ENCODE measurements around the gene IQSEC1.

IQSEC1 gene

GRCh38 chr3:13073326-13074005, at the start of gene IQSEC1:
Gene IQSEC1 (minus strand): TSS chr3:13073429. CDS start chr3:13073014, 415 bp downstream.
- peak; percentile 79 to 85 for DNase-seq

DNA sequence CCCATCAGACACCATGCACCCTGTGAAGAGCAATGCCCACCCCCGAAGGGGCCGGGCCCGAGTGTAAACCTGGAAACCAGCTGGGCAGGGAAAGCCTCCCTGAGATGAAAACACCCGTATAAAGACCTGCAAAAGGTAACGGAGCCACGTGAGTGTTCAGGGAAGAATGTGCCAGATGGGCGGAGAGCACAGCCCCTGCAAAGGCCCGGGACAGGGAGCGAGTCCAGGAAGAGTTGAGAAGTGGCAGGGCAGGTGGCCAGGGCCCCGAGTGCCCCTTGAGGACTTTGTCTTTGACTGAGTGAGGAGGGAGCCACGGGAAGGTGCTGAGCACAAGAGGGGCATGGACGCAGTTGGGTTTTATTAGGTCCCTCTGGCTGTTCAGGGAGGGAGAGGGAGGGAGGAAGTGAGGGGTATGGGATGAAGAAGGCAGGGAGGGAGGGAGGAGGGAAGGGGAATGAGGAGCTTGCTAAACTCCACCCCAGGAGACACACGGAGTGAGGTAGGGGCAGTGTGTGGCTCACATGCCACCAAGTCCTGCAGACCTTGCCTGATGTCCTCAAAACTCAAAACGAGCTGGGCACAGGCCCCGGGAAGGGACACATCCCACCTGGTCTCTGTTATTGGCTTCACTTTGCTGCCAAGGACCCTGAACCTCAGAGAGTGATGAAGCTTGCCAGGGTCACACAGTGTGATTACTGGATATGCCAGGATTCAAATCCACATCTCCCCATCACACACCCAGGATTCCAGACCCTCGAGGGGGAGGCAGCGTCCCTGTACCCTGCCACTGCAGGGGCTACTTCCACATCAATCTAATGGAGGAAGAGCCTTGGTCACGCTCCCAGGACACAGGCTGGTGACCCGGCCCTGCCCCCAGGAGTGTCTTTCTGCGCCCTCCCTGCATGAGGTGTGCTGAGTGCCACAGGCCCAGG, 49.1 kb upstream of the IQSEC1 start:
- no peak for DNase-seq

DNA sequence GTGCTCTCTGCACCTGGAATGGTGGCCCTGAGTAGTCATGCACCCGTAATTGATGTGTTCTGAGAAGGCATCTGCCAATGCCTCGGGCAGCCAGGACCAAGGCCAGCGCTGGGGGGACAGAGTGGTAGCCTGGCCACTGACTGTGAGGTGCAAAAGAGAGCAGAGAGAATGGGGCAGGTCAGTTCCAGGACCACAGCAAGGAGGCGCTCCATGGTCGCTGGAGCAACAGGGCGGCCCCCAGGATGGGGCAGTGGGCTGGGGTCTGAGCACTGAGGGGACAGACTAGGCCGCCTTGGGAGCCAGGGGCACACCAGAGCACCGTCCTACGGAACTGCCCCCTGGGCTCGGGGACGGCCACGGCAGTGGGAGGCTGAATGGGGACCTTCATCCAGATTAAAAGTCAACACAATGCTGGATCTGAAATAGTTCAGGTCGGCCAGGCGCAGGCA, 48.3 kb upstream of the IQSEC1 start:
- no peak for DNase-seq

GRCh38 chr3:13120928-13121552, 47.8 kb upstream of the IQSEC1 start:
- DNase-seq = no peak

DNA sequence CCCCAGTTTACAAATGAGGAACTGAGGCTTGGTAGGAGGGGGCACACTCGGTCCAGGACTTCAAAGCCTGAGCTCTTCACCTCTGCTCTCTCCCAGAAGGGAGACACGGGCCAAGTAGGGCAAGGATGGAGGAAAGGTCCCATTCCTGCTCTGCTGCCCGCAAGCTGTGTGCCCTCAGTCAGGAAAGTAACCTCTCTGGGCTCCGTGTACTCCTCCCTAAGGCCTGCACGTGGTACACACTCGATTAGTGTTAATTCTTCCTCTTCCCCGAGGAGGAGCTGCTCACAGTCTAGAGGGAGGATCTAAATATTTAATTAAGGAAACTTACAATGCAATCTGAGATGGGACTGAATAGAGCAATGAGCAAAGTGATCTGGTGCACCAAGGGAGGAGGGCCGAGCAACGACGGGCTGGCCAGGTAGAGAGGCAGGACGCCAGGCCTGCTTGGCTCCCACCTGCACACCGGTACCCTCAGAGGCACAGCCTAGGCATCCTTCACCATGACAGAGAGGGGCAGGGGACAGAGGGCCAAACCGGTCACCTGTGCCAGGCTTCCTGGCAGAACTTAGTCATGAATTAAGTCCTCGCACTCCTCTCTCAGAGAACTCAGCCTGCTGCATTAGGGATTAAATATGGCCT, 47.2 kb upstream of the IQSEC1 start:
- DNase-seq = no peak

- no peak for DNase-seq
Measured at GRCh38 chr3:13119471-13120220, 46.4 kb upstream of the IQSEC1 start.

GRCh38 chr3:13116426-13116825, 43.2 kb upstream of the IQSEC1 start:
- DNase-seq = no peak

GRCh38 chr3:13115991-13116390, 42.8 kb upstream of the IQSEC1 start:
- no peak for DNase-seq

GRCh38 chr3:13115576-13115910, 42.3 kb upstream of the IQSEC1 start:
- DNase-seq = no peak

DNA sequence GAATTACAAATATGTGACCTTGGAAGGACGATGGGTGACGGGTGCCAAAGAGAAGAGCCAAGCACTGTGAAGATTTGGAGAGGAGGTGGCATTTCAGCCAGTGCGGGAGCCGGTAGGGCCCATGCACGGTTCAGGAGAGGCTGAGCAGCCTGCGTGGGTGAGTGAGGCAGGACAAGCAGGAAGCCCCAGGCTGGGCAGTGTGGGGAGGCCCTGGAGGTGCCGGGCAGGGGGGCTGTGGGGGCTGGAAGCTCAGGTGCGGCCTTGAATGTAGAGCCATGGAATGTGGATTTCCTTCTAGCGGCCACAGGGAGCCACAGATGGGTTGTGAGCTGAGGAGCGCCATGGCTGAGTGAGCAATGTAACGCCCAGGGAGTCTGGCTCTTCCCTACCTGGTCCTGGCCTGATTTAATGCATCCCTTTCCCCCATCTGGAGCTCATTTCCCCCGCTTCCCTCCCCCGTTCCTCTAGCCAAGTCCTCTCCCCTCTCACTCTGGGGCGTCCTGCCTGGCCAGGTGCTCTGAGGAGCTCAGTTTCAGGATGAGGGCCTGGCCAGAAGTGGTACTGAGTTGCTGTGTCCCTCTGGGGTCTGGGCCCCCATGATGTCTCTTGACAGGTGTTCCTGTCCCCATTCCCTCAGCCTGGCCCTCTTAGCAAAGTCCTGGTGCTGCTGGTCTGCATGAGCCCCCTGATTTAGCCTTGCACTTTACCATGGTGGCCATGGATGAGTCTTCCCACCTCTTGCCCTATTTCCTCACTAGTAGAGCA, 41.8 kb upstream of the IQSEC1 start:
- DNase-seq = no peak

DNA sequence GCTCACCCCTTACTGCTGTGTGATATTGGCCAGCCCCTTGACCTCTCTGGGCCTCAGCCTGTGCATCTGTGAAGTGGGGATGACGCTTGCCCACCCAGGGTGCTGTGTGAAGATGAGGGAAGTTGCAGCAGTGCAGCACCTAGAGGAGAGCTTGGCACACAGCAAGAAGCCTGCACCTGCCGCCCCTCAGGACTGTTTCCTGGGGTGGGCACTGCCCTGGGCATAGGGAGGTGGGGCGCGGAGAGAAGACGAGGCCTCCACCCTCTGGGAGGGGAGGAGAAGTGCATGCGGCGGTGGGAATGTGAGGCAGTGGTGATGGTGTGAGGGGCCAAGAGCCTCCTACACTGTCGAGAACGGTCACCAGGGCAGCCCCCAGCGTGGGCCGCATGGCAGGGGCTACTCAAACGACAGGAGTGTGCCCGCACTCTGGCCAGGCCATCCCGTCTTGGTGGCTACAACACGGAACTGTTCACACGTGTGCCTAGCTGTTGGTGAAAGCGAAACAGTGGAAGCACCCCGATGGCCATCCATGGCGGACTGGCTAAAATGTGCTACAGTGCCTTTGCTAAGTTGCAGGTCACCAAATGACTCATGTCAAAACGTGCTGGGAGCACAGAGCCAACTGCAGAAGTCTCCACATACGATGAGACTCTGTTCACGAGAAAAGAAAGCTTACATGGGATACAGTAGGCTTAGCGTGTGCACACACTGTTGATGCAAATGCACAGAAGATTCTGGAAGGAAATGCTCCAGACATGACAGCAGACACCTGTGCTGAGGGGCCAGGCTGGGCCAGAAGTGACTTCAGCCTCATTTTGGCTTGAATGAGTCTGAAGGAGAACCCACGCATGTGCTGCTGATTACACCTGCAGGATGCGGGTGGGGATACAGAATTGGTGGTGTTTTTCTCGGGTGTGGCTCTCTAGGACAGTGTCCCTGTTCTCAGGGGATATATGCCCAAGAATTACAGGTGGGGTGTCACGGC, 40.4 kb upstream of the IQSEC1 start:
- peak in 1 of 2 donors; percentile 25 for DNase-seq

- DNase-seq = no peak
Measured at GRCh38 chr3:13112521-13113345, 39.5 kb upstream of the IQSEC1 start.

DNA sequence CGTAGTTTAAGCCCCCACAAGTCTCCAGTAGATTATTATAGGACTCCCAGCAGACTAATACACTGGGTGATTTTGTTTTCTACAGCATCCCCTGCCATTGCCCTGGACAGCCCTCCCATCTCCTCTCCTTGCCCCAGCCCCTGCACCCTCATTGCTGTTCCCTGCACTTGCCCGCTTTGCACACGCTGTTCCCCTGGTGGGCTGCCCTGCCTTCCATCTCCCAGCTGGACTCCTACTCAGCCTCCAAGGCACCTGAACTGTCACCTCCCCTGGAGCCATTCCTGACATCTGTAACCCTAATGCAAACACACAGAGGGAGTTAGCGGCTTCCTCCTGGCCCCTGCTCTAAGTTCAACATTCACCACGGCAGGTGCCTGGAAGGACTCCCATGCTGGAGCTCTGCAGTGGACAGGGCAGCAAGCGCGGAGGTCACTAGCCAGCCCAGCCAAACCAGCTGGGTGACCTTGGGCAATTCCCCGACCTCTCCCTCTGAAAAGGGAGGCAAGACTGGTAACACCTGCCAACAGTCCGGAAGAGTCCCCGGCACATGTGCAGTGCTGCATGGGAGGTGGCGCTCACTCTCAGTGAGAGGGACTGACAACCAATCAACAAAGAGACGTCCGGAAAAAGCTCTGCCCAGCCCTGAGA, 38.8 kb upstream of the IQSEC1 start:
- no peak for DNase-seq

DNA sequence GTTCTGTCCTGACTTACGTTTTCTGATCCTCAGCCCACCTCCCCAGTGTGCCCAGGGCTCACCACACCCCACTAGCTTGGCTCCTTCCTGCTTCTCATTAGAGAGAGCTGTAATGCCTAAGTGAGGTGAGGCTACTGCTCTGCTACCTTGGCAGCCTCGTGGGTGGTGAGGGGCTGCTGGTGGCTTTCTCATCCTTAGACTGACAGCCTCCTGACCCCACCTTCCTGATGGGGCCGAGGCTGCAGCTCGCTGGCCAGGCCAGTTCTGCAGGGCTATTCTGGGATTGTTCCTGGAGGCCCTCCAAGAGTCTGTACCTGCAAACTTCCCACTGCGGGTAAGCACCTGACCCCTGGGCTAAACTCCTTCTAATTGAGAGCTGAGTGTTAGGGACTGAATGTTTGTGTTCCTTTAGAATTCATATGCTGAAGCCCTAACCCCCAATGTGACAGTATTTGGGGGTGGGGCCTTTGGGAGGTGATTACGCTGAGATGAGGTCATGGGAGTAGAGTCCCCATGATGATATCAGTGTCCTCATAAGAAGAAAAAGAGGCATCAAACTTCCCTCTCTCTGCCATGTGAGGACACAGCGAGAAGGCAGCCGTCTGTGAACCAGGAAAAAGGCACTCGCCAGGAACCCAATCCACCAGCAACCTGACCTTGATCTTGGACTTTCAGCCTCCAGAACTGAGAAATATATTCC, 38.1 kb upstream of the IQSEC1 start:
- DNase-seq = no peak

- peak; percentile 28 to 88 for DNase-seq
Measured at GRCh38 chr3:13110678-13111116, 37.5 kb upstream of the IQSEC1 start.

- DNase-seq = no peak
Measured at GRCh38 chr3:13109516-13109915, 36.3 kb upstream of the IQSEC1 start.

DNA sequence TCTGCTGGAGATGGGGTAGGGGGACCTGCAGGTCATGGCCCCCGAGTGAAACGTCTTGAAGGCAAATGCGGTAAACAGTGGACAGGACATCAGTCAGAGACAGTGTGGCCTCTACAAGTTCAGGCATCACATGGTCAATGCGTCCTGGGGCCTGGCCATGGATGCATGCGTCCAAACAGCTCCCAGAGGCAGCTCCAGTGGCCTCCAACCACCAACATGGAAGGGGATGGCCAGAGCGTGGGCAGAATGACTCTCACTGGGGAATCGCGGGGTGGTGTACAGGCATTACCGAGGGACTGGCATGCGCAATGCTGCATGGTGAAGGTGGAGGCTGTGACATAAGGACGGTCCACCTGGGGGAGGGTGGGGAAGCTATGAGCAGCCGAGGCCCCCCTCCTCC, 35.6 kb upstream of the IQSEC1 start:
- DNase-seq = no peak

GRCh38 chr3:13107661-13108060, 34.4 kb upstream of the IQSEC1 start:
- no peak for DNase-seq
